Endodermal cell (in vitro differentiated cells): ENCODE results near the gene OR12D2. TPM values are rescaled to one million over a fixed set of nuclear protein-coding genes. Genes with fewer than 3 reads are reported as not detected.

Experiments
- total RNA-seq, 2 donors: library from RNA; stranded (reverse); fragmentation: NEBNext Ultra II Directional in 1 of 2; extraction: Animal tissue kit (Norgen Biotek cat#: 25700) in 1 of 2; gene quantifications; 2 replicates in 1 of 2; 3 replicates in 1 of 2; pipeline ENCODE4 v1.2.1, GENCODE V29; 2021

The OR12D2 gene
- total RNA-seq, 2 donors from 2014 or later = not detected

Other genes starting within 250 kb of the OR12D2 start
- gene OR2J2, start 224.7 kb upstream of the OR12D2 start, total RNA-seq = not detected
- not detected for gene OR14J1, start 93.9 kb upstream of the OR12D2 start, total RNA-seq
- not detected for gene OR5V1, start 26.8 kb upstream of the OR12D2 start, total RNA-seq
- gene OR12D3, start 20.3 kb upstream of the OR12D2 start, total RNA-seq = not detected
- not detected for gene OR12D1, start 19.3 kb downstream of the OR12D2 start, total RNA-seq
- gene OR10C1, start 43.7 kb downstream of the OR12D2 start, total RNA-seq = not detected
- gene OR11A1, start 61.4 kb downstream of the OR12D2 start, total RNA-seq = not detected
- gene OR2H1, start 61.5 kb downstream of the OR12D2 start, total RNA-seq = not detected
- not detected for gene MAS1L, start 92.3 kb downstream of the OR12D2 start, total RNA-seq
- not detected for gene UBD, start 164.1 kb downstream of the OR12D2 start, total RNA-seq
- gene OR2H2, start 189.5 kb downstream of the OR12D2 start, total RNA-seq = not detected
- 10 to 100 TPM; 81.8 to 99.1 TPM for gene GABBR1, start 237.6 kb downstream of the OR12D2 start, total RNA-seq